GM12878 (cell line): ENCODE results near the gene MAD2L2.

Source experiments
- BACH1 ChIP-seq: fragments of 450-650 bp; IDR thresholded peaks from 2 replicates; pipeline ENCODE4 v1.6.1; 2017; ENCODE audit warnings: mild to moderate bottlenecking, borderline replicate concordance
- CREM ChIP-seq: IDR thresholded peaks from 2 replicates; pipeline ENCODE4 v1.6.1; 2014; ENCODE audit warnings: antibody characterized with exemption, low read depth
- CTCF ChIP-seq, 3 experiments: IDR thresholded peaks in 2 of 3; conservative IDR thresholded peaks in 1 of 3; 2 replicates each; pipeline ENCODE4 v1.5.1; 2011; ENCODE audit warnings: low read depth in 3 of 3, low read length in 3 of 3, mild to moderate bottlenecking in 3 of 3, control low read depth in 2 of 3, moderate library complexity in 2 of 3, inconsistent platforms in 1 of 3, mixed read lengths in 1 of 3; ENCODE audit not compliant: control insufficient read depth in 2 of 3, insufficient read depth in 1 of 3; ENCODE audit errors: extremely low read depth in 1 of 3
- EZH2 ChIP-seq: IDR thresholded peaks from 2 replicates; pipeline ENCODE4 v1.6.1; 2012; ENCODE audit warnings: low read depth, mild to moderate bottlenecking, control low read depth, inconsistent platforms, low read length, borderline replicate concordance; ENCODE audit not compliant: control insufficient read depth
- POLR2A ChIP-seq: IDR thresholded peaks from 2 replicates; pipeline ENCODE4 v1.6.1; 2011; ENCODE audit warnings: low read depth, mild to moderate bottlenecking, low read length
- RCOR1 ChIP-seq: conservative IDR thresholded peaks from 2 replicates; pipeline ENCODE4 v1.6.1; 2012; ENCODE audit warnings: low read depth, low read length, improper control_type of control experiment
- REST ChIP-seq: IDR thresholded peaks from 2 replicates; pipeline ENCODE4 v1.6.1; 2012; ENCODE audit warnings: mild to moderate bottlenecking, low read depth, low read length
- ZNF592 ChIP-seq: fragments of 450-650 bp; IDR thresholded peaks from 2 replicates; pipeline ENCODE4 v1.6.1; 2017; ENCODE audit warnings: mild to moderate bottlenecking, moderate library complexity

GRCh38 chr1:11701981-11702803 lies 21.2 kb upstream of the MAD2L2 start:
- TF ChIP-seq ZNF592 (no peak), CTCF (IDR thresholded peaks at IDR 0.05 in 2 of 3, conservative IDR thresholded peaks at IDR 0.05 in 1 of 3; ENCODE audit: control insufficient read depth in 2 of 3, extremely low read depth in 1 of 3, insufficient read depth in 1 of 3, low read depth in 3 of 3, low read length in 3 of 3) (no peak), CREM (no peak), BACH1 (no peak), RCOR1 (no peak), POLR2A (no peak), EZH2 (no peak), REST (no peak)
